Measurements from ENCODE around the gene MYL5.
"Not testable (repeated sequence)": the region's sequence is repeated elsewhere in the genome, so short reads cannot be mapped to it uniquely, and the experiment has no call there.

MYL5 gene

GRCh38 chr4:730511-730910 is 56.2 kb downstream of the MYL5 start:
- no peak for DNase-seq

GRCh38 chr4:730946-731904 is 56.9 kb downstream of the MYL5 start:
- DNase-seq: not testable (repeated sequence)

All from KG1 (cell line).